PC-3 (cell line): Measurements from ENCODE around the gene PDZD2. TPM values are rescaled to one million over a fixed set of nuclear protein-coding genes. Genes with fewer than 3 reads are reported as not detected.

Source experiments
- ATAC-seq: fragments of 200-7000 bp; cut with Tn5 transposase; 2 replicates; pipeline ENCODE4 v1.9.1; 2020; ENCODE audit warnings: mild to moderate bottlenecking, moderate library complexity
- BruUV-seq: library from RNA; stranded (reverse); fragments of 400-500 nt; replicated peaks from 2 replicates; lab custom pipeline; 2021; lab: Mats Ljungman, UMichigan
- CTCF ChIA-PET: fragments of 300-600 bp; sonication (Branson Sonifier 250); formaldehyde crosslinking; loops from one replicate; lab custom pipeline; 2022; ENCODE audit warnings: antibody characterized with exemption; lab: Charles Lee
- POLR2A ChIA-PET: fragments of 300-600 bp; sonication (Branson Sonifier 250); formaldehyde crosslinking; loops from one replicate; lab custom pipeline; 2022; ENCODE audit warnings: antibody characterized with exemption; ENCODE audit not compliant: unreplicated experiment; lab: Charles Lee
- DNase-seq: peaks from one replicate; pipeline ENCODE4 v3.0.0-alpha.2; 2015
- H2AFZ ChIP-seq: fragments of 300-600 bp; sonication (generic); 2 replicates; pipeline ENCODE4 v1.6.0; 2016; ENCODE audit warnings: antibody characterized with exemption, low read length
- H3F3A ChIP-seq: fragments of 300-600 bp; sonication (generic); one replicate; pipeline ENCODE4 v1.6.0; 2017; ENCODE audit warnings: antibody characterized with exemption, low read length, control low read depth, mild to moderate bottlenecking; ENCODE audit not compliant: unreplicated experiment
- H3K27ac ChIP-seq: fragments of 300-600 bp; sonication (generic); 2 replicates; pipeline ENCODE4 v1.5.1; 2016; ENCODE audit warnings: mild to moderate bottlenecking, low read length
- H3K27me3 ChIP-seq: fragments of 300-600 bp; sonication (generic); 2 replicates; pipeline ENCODE4 v1.6.1; 2016; ENCODE audit warnings: low read length, mixed read lengths
- H3K36me3 ChIP-seq: fragments of 300-600 bp; sonication (generic); 2 replicates; pipeline ENCODE4 v1.6.1; 2016; ENCODE audit warnings: low read depth, mixed run types, low read length, mixed read lengths
- H3K4me1 ChIP-seq: fragments of 300-600 bp; sonication (generic); 2 replicates; pipeline ENCODE4 v1.5.1; 2016; ENCODE audit warnings: low read length; ENCODE audit not compliant: insufficient read depth
- H3K4me2 ChIP-seq: fragments of 300-600 bp; sonication (generic); 2 replicates; pipeline ENCODE4 v1.6.0; 2016; ENCODE audit warnings: low read length
- H3K4me3 ChIP-seq: fragments of 300-600 bp; sonication (generic); 2 replicates; pipeline ENCODE4 v1.5.1; 2016; ENCODE audit warnings: mild to moderate bottlenecking, low read length, mixed read lengths
- H3K79me2 ChIP-seq: fragments of 300-600 bp; sonication (generic); 2 replicates; pipeline ENCODE4 v1.6.1; 2017; ENCODE audit warnings: low read length, mixed read lengths
- H3K9ac ChIP-seq: fragments of 300-600 bp; sonication (generic); 2 replicates; pipeline ENCODE4 v1.6.0; 2016; ENCODE audit warnings: mild to moderate bottlenecking, low read length
- H3K9me2 ChIP-seq: fragments of 300-600 bp; sonication (generic); replicated peaks from 2 replicates; pipeline ENCODE4 v1.6.1; 2016; ENCODE audit warnings: mixed run types, low read length, mixed read lengths
- H3K9me3 ChIP-seq: fragments of 300-600 bp; sonication (generic); 2 replicates; pipeline ENCODE4 v1.6.1; 2016; ENCODE audit warnings: low read length, mixed read lengths
- H4K20me1 ChIP-seq: fragments of 300-600 bp; sonication (generic); 2 replicates; pipeline ENCODE4 v1.6.1; 2016; ENCODE audit warnings: low read length, mixed read lengths
- EZH2 ChIP-seq: fragments of 300-600 bp; sonication (generic); IDR thresholded peaks from one replicate; pipeline ENCODE4 v1.6.1; 2017; ENCODE audit warnings: antibody characterized with exemption, mild to moderate bottlenecking, low read length; ENCODE audit not compliant: unreplicated experiment
- EZH2phosphoT487 ChIP-seq: fragments of 300-600 bp; sonication (generic); IDR thresholded peaks from 2 replicates; pipeline ENCODE4 v1.6.1; 2018; ENCODE audit warnings: mild to moderate bottlenecking, antibody characterized with exemption, low read length, borderline replicate concordance
- intact Hi-C: fragments of 100-400 bp; cut with micrococcal nuclease; formaldehyde crosslinking; loops from 2 replicates; pipeline ENCODE4 v1.9.0; 2023
- total RNA-seq: library from RNA; depleted of rRNA; stranded (reverse); fragments of >200 nt; gene quantifications from 2 replicates; pipeline ENCODE4 v1.2.3, GENCODE V29; 2014
- TF ChIP-seq, protein P1 (sequence below): fragments of 300-600 bp; sonication (generic); conservative IDR thresholded peaks from 2 replicates; pipeline ENCODE4 v1.5.1; 2017; ENCODE audit warnings: antibody characterized with exemption, low read depth, mild to moderate bottlenecking, low read length

PDZD2 gene
- total RNA-seq, 1 experiment from 2014 or later, result 2.0 TPM

DNA sequence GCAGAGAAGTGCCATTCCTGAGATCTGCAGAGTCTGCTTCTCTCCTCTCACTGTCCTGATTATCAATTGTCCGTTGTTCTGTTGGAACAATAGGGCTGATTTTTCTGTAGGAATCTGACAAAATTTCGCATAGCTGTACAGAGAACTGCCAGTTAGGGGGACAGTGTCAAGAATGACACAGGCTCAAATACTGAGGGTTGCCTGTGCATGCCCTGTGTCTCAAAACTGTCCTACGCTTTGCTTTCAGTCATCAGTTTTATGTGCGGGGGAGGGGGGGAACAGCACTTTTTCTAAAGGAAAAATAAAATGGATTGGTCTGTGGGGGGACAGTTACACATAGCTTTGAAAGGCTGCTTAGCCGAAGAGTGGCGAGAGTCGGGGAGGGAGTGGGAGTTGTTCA is 248.6 kb downstream of the PDZD2 start:
- POLR2A ChIA-PET, result no interaction called here
- CTCF ChIA-PET, result no interaction called here
- DNase-seq, result no peak
- H3F3A ChIP-seq, result no peaks in the 10 kb centered on the region
- TF ChIP-seq EZH2phosphoT487, result no peak
- TF ChIP-seq, protein P1, sequence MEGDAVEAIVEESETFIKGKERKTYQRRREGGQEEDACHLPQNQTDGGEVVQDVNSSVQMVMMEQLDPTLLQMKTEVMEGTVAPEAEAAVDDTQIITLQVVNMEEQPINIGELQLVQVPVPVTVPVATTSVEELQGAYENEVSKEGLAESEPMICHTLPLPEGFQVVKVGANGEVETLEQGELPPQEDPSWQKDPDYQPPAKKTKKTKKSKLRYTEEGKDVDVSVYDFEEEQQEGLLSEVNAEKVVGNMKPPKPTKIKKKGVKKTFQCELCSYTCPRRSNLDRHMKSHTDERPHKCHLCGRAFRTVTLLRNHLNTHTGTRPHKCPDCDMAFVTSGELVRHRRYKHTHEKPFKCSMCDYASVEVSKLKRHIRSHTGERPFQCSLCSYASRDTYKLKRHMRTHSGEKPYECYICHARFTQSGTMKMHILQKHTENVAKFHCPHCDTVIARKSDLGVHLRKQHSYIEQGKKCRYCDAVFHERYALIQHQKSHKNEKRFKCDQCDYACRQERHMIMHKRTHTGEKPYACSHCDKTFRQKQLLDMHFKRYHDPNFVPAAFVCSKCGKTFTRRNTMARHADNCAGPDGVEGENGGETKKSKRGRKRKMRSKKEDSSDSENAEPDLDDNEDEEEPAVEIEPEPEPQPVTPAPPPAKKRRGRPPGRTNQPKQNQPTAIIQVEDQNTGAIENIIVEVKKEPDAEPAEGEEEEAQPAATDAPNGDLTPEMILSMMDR, result no peak
- TF ChIP-seq EZH2, result no peak
- H3K79me2 ChIP-seq, result no peaks in the 10 kb centered on the region
- H3K36me3 ChIP-seq, result no peaks in the 10 kb centered on the region
- H3K4me2 ChIP-seq, result no peak overlapping the region
- H3K27ac ChIP-seq, result no peak overlapping the region
- no peak for ATAC-seq
- no peak overlapping the region for H2AFZ ChIP-seq
- H3K9me2 ChIP-seq, result no peaks in the 10 kb centered on the region
- H4K20me1 ChIP-seq, result no peaks in the 10 kb centered on the region
- H3K27me3 ChIP-seq, result no peaks in the 10 kb centered on the region
- no peaks in the 10 kb centered on the region for H3K9me3 ChIP-seq
- BruUV-seq, result no TSS peak
- no peak overlapping the region for H3K4me3 ChIP-seq
- no peaks in the 10 kb centered on the region for H3K4me1 ChIP-seq
- no peak overlapping the region for H3K9ac ChIP-seq
- intact Hi-C loops, result no loop called here

DNA sequence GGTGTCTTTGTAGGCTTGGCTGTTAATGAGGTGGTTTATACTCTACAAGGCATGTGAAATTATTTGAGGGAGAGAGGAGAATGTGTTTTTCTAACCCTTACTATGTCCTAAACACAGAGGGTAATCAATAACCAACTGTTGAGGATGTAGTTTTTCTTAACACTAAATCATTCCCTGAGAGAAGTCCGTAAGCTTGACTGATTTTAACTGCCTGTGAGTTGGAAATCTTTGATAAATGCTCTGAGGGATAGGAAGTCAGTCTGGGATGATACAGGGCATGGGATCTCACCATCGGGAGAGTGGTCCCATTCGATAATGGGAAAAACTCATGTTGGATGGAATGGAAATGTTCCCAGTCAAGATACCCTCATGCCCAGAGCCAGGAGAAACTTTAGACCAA is 249.6 kb downstream of the PDZD2 start:
- H3F3A ChIP-seq, result no peaks in the 10 kb centered on the region
- CTCF ChIA-PET, result no interaction called here
- TF ChIP-seq EZH2 (no peak), EZH2phosphoT487 (no peak)
- TF ChIP-seq, protein P1, result no peak

DNA sequence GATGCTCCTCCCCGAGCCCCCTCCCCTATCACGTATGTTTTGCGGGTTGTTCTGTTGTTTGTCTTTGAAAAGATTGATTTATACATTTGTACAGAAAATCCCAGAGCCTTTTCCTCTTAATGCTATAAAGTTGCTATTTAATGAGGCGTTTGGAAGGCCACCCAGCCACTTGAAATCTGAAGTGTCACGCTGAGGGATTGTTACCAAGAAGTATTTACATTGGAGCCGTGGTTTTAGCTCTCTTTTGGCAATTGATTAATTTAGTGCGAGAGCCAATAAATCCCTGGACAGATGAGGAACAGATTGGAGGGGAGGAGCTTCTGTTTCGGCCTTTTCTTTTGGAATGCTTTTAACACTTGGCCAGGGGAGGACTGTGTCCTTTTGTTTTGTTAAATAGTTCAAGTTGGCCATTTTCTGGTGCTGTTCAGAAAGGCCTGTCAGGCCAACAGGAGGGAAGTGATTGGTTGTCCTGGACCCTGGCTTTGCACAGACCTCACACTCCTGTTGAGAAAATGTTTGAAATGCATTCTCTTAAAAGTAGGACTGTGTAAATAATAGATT is 250.2 kb downstream of the PDZD2 start:
- H4K20me1 ChIP-seq, result no peaks in the 10 kb centered on the region
- H3K9me3 ChIP-seq, result no peaks in the 10 kb centered on the region
- ChIA-PET CTCF (no interaction called here), POLR2A (no interaction called here)
- no peaks in the 10 kb centered on the region for H3K4me1 ChIP-seq
- H3K79me2 ChIP-seq, result no peaks in the 10 kb centered on the region
- H3K27ac ChIP-seq, result no peak overlapping the region
- DNase-seq, result no peak
- H3K27me3 ChIP-seq, result no peaks in the 10 kb centered on the region
- no peak overlapping the region for H3K4me3 ChIP-seq
- H3K9me2 ChIP-seq, result no peaks in the 10 kb centered on the region
- H3K9ac ChIP-seq, result no peak overlapping the region
- no peaks in the 10 kb centered on the region for H3F3A ChIP-seq
- H3K4me2 ChIP-seq, result no peak overlapping the region
- TF ChIP-seq EZH2 (no peak), EZH2phosphoT487 (no peak)
- TF ChIP-seq, protein P1, result no peak
- no peaks in the 10 kb centered on the region for H3K36me3 ChIP-seq
- BruUV-seq, result no TSS peak
- intact Hi-C loops, result no loop called here
- H2AFZ ChIP-seq, result no peak overlapping the region
- no peak for ATAC-seq

More for the DNA sequence above, 249.6 kb downstream of the PDZD2 start:
- Histone ChIP-seq H3K9me2 (no peaks in the 10 kb centered on the region), H2AFZ (no peak overlapping the region), H3K9me3 (no peaks in the 10 kb centered on the region), H4K20me1 (no peaks in the 10 kb centered on the region), H3K27ac (no peak overlapping the region), H3K4me3 (no peak overlapping the region), H3K27me3 (no peaks in the 10 kb centered on the region), H3K36me3 (no peaks in the 10 kb centered on the region), H3K4me2 (no peak overlapping the region), H3K4me1 (no peaks in the 10 kb centered on the region), H3K79me2 (no peaks in the 10 kb centered on the region), H3K9ac (no peak overlapping the region)
- ATAC-seq (no peak), DNase-seq (no peak)
- POLR2A ChIA-PET, result no interaction called here
- intact Hi-C loops, result no loop called here
- BruUV-seq, result no TSS peak
